Neuron (in vitro differentiated cells): ENCODE measurements around the gene MEIOSIN.

Experiments
- H2AFZ ChIP-seq: one replicate; pipeline ENCODE4 v1.6.1; 2013; ENCODE audit warnings: low read depth, mild to moderate bottlenecking, inconsistent platforms, low read length, moderate library complexity
- H3K27me3 ChIP-seq: one replicate; pipeline ENCODE4 v1.6.1; 2013; ENCODE audit warnings: low read length; ENCODE audit not compliant: insufficient read depth
- H3K36me3 ChIP-seq: one replicate; pipeline ENCODE4 v1.6.1; 2013; ENCODE audit warnings: low read length; ENCODE audit not compliant: insufficient read depth
- H3K4me1 ChIP-seq: one replicate; pipeline ENCODE4 v1.6.1; 2013; ENCODE audit warnings: low read length; ENCODE audit not compliant: insufficient read depth
- H3K4me3 ChIP-seq: 2 replicates; pipeline ENCODE4 v1.5.1; 2013; ENCODE audit warnings: mild to moderate bottlenecking, low read length, moderate library complexity
- H3K9me3 ChIP-seq: one replicate; pipeline ENCODE4 v1.6.1; 2013; ENCODE audit warnings: low read length

The MEIOSIN gene

DNA sequence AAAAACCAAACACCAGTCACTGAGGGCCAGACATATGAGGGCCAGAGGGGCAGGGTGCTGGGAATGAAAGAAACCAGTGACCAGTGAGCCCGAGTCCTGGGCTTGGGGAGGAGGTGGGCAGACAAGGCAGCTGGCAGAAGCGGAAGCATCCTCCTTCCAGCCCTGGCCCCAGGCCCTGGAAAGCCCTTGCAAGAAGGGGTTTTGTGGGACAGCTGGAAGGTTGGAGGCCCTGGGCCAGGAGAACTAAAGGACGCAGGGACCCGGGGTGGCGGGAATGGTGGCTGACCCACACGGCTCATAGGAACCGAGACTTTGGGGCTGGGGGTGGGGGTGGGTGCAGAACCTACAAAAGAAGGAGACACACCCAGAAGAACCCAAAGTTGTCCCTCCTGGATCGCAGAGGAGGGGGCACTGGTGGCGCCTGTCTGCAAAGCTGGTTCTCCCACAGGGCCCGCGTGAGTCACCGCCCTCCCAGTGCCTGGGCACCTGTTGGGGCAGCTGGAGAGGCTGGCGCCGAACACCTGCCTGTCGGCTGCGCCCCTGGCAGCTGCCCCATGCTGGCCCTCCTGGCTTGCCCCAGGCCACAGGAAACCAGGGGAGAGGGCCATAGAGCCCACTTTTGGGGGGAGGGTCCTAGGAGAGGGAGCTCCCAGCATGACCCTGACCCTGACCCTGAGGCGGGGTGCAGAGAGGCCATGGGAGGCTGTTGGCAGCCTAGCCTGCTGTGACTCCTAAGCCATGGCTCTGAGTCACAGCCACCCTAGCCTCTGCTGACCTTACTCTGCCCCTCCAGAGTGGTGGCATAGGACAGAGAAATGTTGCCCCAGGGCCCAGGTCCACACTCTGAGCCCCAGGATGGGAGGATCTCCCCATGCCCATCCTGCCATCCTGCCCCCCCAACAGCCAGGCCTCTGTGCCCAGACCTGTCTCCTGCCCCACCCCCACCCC lies 48.2 kb downstream of the MEIOSIN start:
- Histone ChIP-seq H3K4me1 (peaks cover 2% of the 10 kb centered on the region), H3K4me3 (no peak overlapping the region), H3K9me3 (no peaks in the 10 kb centered on the region), H3K36me3 (peaks cover 48% of the 10 kb centered on the region), H2AFZ (no peak overlapping the region), H3K27me3 (no peaks in the 10 kb centered on the region)

DNA sequence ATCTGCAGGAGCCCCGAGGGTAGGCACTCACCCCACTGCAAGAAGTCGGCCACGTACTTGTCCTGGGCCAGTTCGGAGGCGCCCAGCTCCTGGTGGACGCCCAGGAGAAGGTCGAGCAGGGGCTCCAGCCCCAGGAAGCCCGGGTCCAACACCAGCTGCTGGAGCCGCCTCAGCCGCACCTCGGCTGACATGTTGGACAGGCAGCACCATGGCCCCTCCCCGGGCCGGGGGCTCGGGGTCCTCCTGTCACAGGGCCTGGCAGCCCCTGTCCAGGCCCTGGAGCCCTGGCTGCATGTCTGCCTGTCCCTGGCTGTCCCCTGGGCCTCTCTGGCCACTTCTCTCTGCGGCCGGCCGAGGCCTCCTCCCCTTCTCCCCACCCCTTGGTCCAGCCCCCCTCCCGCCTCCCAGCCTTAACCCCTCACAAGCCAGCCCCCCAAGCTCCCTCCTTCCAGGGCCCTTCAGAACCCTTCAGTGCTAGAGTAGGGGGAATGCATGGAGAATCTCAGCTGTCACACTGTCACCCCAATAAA lies 49.0 kb downstream of the MEIOSIN start, which contains the start of gene DMPK:
Gene DMPK (minus strand): TSS at position 329 of the 530 bp plus-strand sequence. CDS start 138 bp downstream, at position 191.
- no peaks in the 10 kb centered on the region for H3K27me3 ChIP-seq
- no peak within 1 kb of the TSS for H3K4me3 ChIP-seq
- H3K4me1 ChIP-seq = peaks cover 2% of the 10 kb centered on the region
- no peak within 1 kb of the TSS for H2AFZ ChIP-seq
- peaks cover 47% of the 10 kb centered on the region for H3K36me3 ChIP-seq
- no peaks in the 10 kb centered on the region for H3K9me3 ChIP-seq

DNA sequence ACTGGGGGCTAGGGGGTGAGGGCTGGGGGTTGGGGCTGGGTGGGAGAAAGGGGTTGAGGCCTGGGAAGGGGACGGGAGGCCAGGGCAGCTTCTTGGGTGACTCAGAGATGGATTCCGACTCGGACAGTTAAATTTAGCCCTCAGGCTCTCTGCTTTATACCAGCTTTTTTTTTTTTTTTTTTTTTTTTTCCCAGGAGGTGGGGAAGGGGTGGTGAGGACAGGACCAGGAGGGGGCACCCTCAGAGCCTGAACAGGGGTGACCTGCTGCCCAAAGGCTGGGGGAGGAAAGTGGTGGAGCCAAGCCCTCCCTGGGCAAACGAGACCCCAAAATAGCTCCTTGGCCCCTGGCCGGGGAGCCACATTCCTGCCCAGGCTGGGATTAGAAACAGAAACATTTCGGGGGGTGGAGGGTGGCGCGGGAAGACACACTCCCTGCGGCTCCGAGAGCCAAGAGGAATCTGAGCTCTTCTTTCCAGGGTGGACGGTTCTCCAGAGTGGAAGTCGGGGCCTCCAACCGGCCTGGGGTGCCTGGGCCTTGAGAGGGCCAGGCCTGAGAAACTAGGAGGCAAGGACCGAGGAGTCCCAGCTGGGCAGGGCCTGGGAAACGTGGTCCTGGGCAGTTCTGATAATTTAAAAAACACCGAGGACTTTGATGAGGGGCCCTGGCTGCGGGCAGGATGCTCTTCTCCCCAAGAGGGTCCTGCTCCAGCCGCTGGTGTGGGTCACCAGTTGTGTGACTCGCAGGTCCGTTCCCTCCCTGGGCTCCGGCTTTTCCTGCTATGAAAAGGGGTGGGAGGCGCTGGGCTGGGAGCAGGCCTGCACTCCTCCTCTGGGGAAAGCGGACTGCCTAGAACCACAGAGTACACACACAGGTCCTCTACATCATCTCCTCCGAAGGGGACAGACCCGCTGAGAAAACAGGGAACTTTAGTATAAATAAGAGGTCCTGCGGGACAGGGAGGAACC lies 49.9 kb downstream of the MEIOSIN start:
- no peaks in the 10 kb centered on the region for H3K27me3 ChIP-seq
- no peaks in the 10 kb centered on the region for H3K9me3 ChIP-seq
- no peak overlapping the region for H3K4me3 ChIP-seq
- H3K4me1 ChIP-seq = peaks cover 2% of the 10 kb centered on the region
- no peak overlapping the region for H2AFZ ChIP-seq
- H3K36me3 ChIP-seq = peaks cover 44% of the 10 kb centered on the region

DNA sequence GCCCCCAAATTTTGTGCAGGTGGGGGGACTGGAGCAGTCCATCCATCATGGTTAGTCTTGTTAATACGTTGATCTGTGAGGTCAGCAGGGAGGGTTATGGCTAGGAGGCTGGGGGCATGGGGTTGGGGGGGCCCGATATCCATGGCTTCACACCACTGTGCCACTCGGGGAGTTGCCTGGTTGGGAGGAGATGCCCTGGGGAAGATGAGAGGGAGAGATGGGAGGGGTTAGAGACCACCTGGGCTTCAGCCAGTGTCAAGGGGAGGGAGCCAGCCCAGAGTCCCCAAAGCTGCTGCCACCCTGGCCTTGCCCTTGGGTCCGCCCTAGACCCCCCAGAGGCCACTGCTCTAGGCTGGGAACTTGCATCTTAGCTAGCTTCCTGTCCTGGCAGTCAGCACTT lies 50.9 kb downstream of the MEIOSIN start:
- H3K9me3 ChIP-seq = no peaks in the 10 kb centered on the region
- peaks cover 49% of the 10 kb centered on the region for H3K36me3 ChIP-seq
- H3K4me3 ChIP-seq = no peak overlapping the region
- peaks cover 2% of the 10 kb centered on the region for H3K4me1 ChIP-seq
- no peaks in the 10 kb centered on the region for H3K27me3 ChIP-seq
- H2AFZ ChIP-seq = no peak overlapping the region

DNA sequence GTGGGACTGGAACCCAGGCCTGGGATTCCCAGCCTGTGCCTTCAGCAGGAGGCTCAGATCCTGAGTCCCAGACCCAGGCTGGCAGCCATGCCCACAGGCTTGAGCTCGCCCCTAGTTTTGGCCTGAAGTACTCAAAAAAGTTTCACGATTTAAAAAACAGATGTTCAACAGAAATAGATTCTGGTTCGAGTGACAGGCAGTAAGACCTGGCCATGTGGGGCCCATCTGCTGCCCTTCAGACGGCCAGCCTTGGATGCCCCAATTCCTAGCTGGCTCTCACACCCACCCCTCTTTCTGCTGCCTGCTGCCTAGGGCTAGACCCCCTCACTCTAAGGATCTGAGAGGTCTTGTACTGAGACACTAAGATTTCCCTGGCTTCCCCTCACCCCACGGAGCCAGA lies 51.9 kb downstream of the MEIOSIN start:
- Histone ChIP-seq H3K36me3 (peaks cover 52% of the 10 kb centered on the region), H3K4me1 (peaks cover 2% of the 10 kb centered on the region), H2AFZ (no peak overlapping the region), H3K9me3 (no peaks in the 10 kb centered on the region), H3K4me3 (no peak overlapping the region), H3K27me3 (no peaks in the 10 kb centered on the region)

DNA sequence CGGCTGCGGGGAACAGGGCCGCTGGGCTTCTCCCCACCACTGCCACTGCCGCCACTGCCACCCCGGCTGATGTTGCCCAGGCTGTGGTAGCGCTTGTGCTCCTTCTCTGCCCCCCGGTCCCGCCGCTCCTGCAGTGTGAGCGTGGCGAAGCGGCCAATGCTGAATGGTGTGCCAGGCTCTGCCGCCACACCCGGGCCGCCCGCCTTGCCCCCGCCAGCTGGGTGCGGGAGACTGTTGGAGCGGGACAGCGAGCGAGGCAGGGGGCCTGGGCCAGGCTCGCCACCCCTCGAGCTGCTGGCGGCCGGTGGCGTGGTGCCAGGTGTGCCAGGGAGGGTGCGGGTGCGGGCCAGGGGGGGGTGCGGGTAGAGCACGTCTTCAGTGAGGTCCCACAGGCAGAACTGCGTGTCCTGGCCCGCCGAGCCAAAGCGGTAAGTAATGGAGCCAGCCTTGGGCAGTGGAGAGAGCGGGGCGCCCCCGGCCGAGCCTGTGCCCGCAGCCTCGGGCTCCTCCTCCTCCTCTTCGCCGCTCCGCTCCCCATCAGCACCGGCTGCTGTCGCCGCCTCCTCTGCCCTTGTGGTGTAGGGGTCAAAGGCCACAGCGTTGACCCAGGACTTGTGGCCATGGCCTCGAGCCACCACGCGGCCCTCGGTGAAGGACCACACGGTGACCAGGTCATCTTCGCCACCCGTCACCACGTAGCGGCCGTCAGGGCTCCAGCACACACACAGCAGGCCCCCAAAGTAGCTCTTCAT lies 52.7 kb downstream of the MEIOSIN start:
- H2AFZ ChIP-seq = no peak overlapping the region
- H3K4me1 ChIP-seq = peaks cover 3% of the 10 kb centered on the region
- peaks cover 58% of the 10 kb centered on the region for H3K36me3 ChIP-seq

DNA sequence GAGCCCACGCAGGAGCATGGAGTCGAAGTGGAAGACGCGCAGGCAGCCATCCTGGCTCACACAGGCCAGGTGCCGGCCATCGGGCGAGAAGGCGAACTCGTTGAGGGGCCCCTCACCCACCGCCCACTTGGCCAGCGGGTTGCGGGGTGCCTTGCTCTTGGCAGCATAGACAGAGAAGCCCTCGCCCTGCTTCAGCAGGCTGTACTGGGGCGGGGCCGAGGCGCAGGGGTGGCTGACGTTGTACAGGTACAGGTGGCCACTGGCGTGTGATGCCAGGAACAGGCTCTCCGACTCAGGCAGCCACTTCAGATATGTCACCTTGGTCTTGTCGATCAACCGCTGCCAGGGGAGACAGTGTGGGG lies 53.3 kb downstream of the MEIOSIN start:
- Histone ChIP-seq H2AFZ (no peak overlapping the region), H3K9me3 (no peaks in the 10 kb centered on the region), H3K27me3 (no peaks in the 10 kb centered on the region), H3K4me3 (no peak overlapping the region), H3K4me1 (peaks cover 8% of the 10 kb centered on the region), H3K36me3 (peaks cover 59% of the 10 kb centered on the region)

More for the DNA sequence above, 52.7 kb downstream of the MEIOSIN start:
- no peak overlapping the region for H3K4me3 ChIP-seq
- no peaks in the 10 kb centered on the region for H3K9me3 ChIP-seq
- H3K27me3 ChIP-seq = no peaks in the 10 kb centered on the region

DNA sequence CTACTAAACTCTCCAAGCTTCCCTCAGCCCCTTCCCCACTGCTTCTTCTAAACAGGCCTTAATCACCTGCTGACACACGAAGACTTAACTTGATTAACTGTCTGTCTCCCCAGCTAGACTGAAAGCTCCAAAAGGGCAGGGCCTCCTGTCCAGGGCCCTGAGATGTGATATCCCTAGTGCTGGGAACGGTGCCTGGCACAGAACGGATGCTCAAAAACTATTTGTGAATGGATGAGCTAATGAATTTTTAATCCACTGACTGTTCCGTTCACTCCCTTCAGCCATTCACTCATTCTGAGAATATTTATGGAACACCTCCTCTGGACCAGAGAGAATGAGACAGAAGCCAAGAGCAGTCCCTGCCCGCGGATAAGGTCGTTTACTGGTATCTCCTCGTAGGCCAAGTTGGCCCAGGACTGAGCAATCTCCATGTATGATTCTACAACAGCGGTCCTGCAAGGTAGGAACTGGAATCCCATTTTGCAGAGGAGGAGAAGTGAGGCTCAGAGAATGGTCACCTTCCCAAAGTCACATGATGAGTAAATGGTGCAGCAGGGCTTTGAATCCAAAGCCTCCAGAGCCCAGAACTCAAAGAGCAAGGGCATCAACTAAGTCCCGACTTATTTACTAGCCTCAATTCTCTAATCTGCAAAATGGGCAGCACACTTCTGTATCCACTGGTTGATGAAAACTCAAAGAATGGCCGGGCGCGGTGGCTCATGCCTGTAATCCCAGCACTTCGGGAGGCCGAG lies 56.0 kb downstream of the MEIOSIN start:
- Histone ChIP-seq H3K27me3 (no peaks in the 10 kb centered on the region), H2AFZ (no peak overlapping the region), H3K4me1 (peaks cover 19% of the 10 kb centered on the region), H3K4me3 (no peak overlapping the region), H3K36me3 (peaks cover 57% of the 10 kb centered on the region), H3K9me3 (no peaks in the 10 kb centered on the region)

DNA sequence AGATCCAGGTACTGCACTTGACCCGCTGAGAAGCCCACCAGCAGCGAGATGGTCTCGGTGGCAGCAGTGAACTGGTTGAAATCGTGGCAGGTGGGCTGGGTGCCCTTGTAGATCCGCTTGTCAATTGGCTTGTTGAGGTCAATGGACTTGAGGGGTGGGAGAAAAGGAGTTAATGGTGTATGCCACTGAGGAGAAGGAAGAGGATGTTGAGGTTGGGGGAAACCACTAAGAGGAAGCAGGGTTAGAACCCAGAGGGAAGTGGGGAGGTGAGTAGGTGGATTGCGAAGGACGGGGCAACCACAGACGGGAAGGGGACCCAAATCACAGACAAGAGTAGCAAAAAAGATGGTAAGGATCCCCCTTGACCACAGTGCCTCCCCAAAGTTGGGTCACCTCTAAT lies 57.7 kb downstream of the MEIOSIN start:
- no peaks in the 10 kb centered on the region for H3K27me3 ChIP-seq
- H3K4me3 ChIP-seq = peak overlapping the region; percentile 99

DNA sequence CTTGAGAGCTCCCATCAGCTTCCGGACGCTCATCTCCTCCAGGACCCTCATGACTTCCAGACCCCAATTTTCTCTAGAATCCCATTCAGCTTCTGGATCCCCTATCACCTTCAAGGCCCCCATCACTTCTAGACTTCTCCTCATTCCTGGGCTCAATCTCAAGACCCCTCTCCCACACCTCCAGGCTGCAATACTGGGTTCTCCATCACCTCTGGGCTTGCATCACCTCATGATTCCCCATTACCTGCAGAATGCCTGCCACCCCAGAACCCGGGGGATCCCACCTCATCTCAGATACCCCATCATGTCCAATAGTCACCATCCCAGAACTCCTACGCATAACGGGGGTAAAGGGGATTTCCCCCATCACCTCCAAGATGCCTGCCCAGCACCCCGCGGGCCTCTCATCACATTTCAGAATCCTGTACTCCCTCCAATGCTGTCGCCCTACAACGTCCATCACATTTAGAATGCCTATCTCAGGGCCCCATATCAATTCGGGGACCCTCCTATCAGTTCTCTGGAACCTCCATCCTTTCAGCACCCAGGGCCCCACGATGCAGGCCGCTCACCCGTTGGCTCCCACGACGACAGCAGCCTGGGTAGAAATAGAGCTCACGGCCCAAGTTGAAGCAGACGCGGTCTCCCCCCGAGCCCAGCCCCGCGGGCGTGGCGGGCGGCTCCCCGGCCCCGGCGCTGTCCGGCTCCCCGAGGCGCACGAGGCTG lies 58.7 kb downstream of the MEIOSIN start:
- H3K4me3 ChIP-seq = peak overlapping the region; percentile 99
- no peaks in the 10 kb centered on the region for H3K9me3 ChIP-seq
- H3K36me3 ChIP-seq = peaks cover 32% of the 10 kb centered on the region
- H2AFZ ChIP-seq = no peak overlapping the region
- peaks cover 21% of the 10 kb centered on the region for H3K4me1 ChIP-seq
- no peaks in the 10 kb centered on the region for H3K27me3 ChIP-seq

More for the DNA sequence above, 57.7 kb downstream of the MEIOSIN start:
- Histone ChIP-seq H3K9me3 (no peaks in the 10 kb centered on the region), H2AFZ (no peak overlapping the region), H3K4me1 (peaks cover 21% of the 10 kb centered on the region), H3K36me3 (peaks cover 41% of the 10 kb centered on the region)

DNA sequence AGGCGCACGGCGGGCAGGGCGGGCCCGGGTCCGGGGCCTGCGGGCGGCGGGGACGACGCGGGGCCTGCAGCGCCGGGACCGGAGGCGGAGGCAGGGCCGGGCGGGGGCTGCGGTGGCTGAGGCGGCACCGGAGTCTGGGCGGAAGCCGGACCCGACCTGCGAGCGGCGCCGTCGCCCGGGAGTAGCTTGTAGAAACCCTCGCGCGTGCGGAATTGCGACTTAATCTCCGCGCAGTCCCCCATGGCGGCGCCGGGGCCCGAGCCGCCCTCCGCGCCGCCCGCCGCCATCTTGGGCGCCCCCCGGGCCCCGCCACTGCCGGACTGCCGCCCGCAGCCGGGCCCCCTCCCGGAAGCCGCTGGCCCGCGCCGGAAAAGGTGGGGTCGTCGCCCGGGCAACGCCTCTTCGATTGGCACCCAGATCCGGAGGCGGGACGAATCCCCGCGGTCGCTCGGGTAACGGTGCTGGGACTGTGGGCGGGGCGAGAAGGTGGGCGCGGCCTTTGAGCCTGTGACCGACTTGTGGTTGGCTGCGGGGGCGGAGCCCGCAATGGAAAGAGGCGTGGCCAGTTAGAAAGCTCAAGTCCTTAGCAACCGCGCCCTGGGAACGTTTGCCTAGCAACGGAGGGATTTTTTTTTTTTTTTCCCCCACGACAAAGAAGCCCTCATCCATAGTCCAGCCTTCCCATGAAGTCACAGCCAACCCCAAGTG lies 59.4 kb downstream of the MEIOSIN start, which contains the start of gene DMWD:
Gene DMWD (minus strand): TSS at position 376 of the 708 bp plus-strand sequence. CDS start 89 bp downstream, at position 287.
- H3K36me3 ChIP-seq = peaks cover 25% of the 10 kb centered on the region

More for the DNA sequence above, 59.4 kb downstream of the MEIOSIN start, which contains the start of gene DMWD:
- H3K4me1 ChIP-seq = peaks cover 21% of the 10 kb centered on the region
- H3K27me3 ChIP-seq = no peaks in the 10 kb centered on the region
- no peaks in the 10 kb centered on the region for H3K9me3 ChIP-seq
- peak within 1 kb of the TSS; percentile 44 for H2AFZ ChIP-seq
- peak within 1 kb of the TSS; percentile 99 for H3K4me3 ChIP-seq
